WTC11 (cell line): ENCODE results near the gene KRT35.

Experiments
- CTCF ChIP-seq: fragments of 200-600 bp; IDR thresholded peaks from 2 replicates; pipeline ENCODE4 v1.8.0; 2022; ENCODE audit warnings: antibody characterized with exemption
- E2F5 ChIP-seq: sonication (generic); formaldehyde crosslinking; IDR thresholded peaks from 2 replicates; pipeline ENCODE4 v1.8.1; 2022; ENCODE audit warnings: mild to moderate bottlenecking, moderate library complexity, missing genetic modification reagents
- IRF1 ChIP-seq: sonication (generic); formaldehyde crosslinking; IDR thresholded peaks from 2 replicates; pipeline ENCODE4 v1.8.0; 2023; ENCODE audit warnings: missing genetic modification reagents
- IRF2 ChIP-seq: sonication (generic); formaldehyde crosslinking; IDR thresholded peaks from 2 replicates; pipeline ENCODE4 v1.8.0; 2022; ENCODE audit warnings: low read depth, missing genetic modification reagents, borderline replicate concordance

GRCh38 chr17:41467561-41467960, 13.4 kb downstream of the KRT35 start:
- TF ChIP-seq E2F5 (CRISPR knock-in tag): no peak
- TF ChIP-seq IRF1 (CRISPR knock-in tag): no peak
- no peak for TF ChIP-seq CTCF
- no peak for TF ChIP-seq IRF2 (CRISPR knock-in tag)
